H9 (cell line): Measurements from ENCODE around the gene NR2F1-AS1. TPM values are rescaled to one million over a fixed set of nuclear protein-coding genes. Genes with fewer than 3 reads are reported as not detected.

Experiments used
- DNase-seq: peaks from one replicate; pipeline ENCODE4 v3.0.0-alpha.2; 2017
- H2AFZ ChIP-seq: one replicate; pipeline ENCODE4 v1.6.1; 2013; ENCODE audit warnings: mild to moderate bottlenecking, low read length, control low read depth, moderate library complexity
- H2AK5ac ChIP-seq: 2 replicates; pipeline ENCODE4 v1.6.1; 2013; ENCODE audit warnings: low read length, control low read depth, mixed read lengths; ENCODE audit not compliant: insufficient read length
- H2BK120ac ChIP-seq: one replicate; pipeline ENCODE4 v1.6.1; 2013; ENCODE audit warnings: low read depth, mild to moderate bottlenecking, low read length, control low read depth, inconsistent platforms; ENCODE audit not compliant: poor library complexity, severe bottlenecking
- H2BK12ac ChIP-seq: 2 replicates; pipeline ENCODE4 v1.6.1; 2013; ENCODE audit warnings: low read length, control low read depth, mixed read lengths, low read depth; ENCODE audit not compliant: insufficient read length
- H2BK15ac ChIP-seq: 2 replicates; pipeline ENCODE4 v1.6.1; 2013; ENCODE audit warnings: low read depth, low read length, control low read depth
- H2BK20ac ChIP-seq: one replicate; pipeline ENCODE4 v1.6.1; 2013; ENCODE audit warnings: low read depth, mild to moderate bottlenecking, low read length, control low read depth, inconsistent platforms; ENCODE audit not compliant: poor library complexity, severe bottlenecking
- H2BK5ac ChIP-seq: 2 replicates; pipeline ENCODE4 v1.6.1; 2013; ENCODE audit warnings: low read length, control low read depth, mixed read lengths; ENCODE audit not compliant: insufficient read length
- H3K14ac ChIP-seq: 2 replicates; pipeline ENCODE4 v1.6.1; 2013; ENCODE audit warnings: low read length, control low read depth; ENCODE audit not compliant: insufficient read depth
- H3K18ac ChIP-seq: 2 replicates; pipeline ENCODE4 v1.6.1; 2013; ENCODE audit warnings: low read depth, mild to moderate bottlenecking, mixed read lengths, low read length, control low read depth; ENCODE audit not compliant: insufficient read length
- H3K23ac ChIP-seq: 2 replicates; pipeline ENCODE4 v1.6.1; 2013; ENCODE audit warnings: low read length, control low read depth, mixed read lengths, low read depth; ENCODE audit not compliant: insufficient read length
- H3K23me2 ChIP-seq: 2 replicates; pipeline ENCODE4 v1.6.1; 2013; ENCODE audit warnings: low read depth, mild to moderate bottlenecking, mixed read lengths, low read length, control low read depth; ENCODE audit not compliant: insufficient read length, poor library complexity, severe bottlenecking
- H3K27ac ChIP-seq: 2 replicates; pipeline ENCODE4 v1.5.1; 2013; ENCODE audit warnings: low read length, control low read depth, mixed read lengths, low read depth; ENCODE audit not compliant: insufficient read length
- H3K27me3 ChIP-seq: 2 replicates; pipeline ENCODE4 v1.6.1; 2013; ENCODE audit warnings: low read length, control low read depth, inconsistent platforms; ENCODE audit not compliant: insufficient read depth
- H3K4ac ChIP-seq: 2 replicates; pipeline ENCODE4 v1.6.1; 2013; ENCODE audit warnings: low read depth, mild to moderate bottlenecking, control low read depth, inconsistent platforms, low read length, moderate library complexity
- H3K4me1 ChIP-seq: 2 replicates; pipeline ENCODE4 v1.6.1; 2013; ENCODE audit warnings: low read length, control low read depth, inconsistent platforms; ENCODE audit not compliant: insufficient read depth
- H3K4me2 ChIP-seq: 2 replicates; pipeline ENCODE4 v1.6.1; 2013; ENCODE audit warnings: low read length, control low read depth, mixed read lengths; ENCODE audit not compliant: insufficient read length, insufficient read depth
- H3K56ac ChIP-seq: 2 replicates; pipeline ENCODE4 v1.6.1; 2013; ENCODE audit warnings: low read depth, mild to moderate bottlenecking, mixed read lengths, low read length, control low read depth; ENCODE audit not compliant: insufficient read length
- H3K79me1 ChIP-seq: 2 replicates; pipeline ENCODE4 v1.6.1; 2013; ENCODE audit warnings: low read depth, mild to moderate bottlenecking, moderate library complexity, low read length, control low read depth, inconsistent platforms; ENCODE audit not compliant: insufficient read depth, poor library complexity, severe bottlenecking
- H3K79me2 ChIP-seq: 2 replicates; pipeline ENCODE4 v1.6.1; 2013; ENCODE audit warnings: low read length, control low read depth, inconsistent platforms; ENCODE audit not compliant: insufficient read depth
- H3K9ac ChIP-seq: 2 replicates; pipeline ENCODE4 v1.6.1; 2013; ENCODE audit warnings: low read length, control low read depth, mixed read lengths; ENCODE audit not compliant: insufficient read length; ENCODE audit errors: extremely low read depth
- H3K9me3 ChIP-seq: one replicate; pipeline ENCODE4 v1.6.1; 2013; ENCODE audit warnings: low read depth, low read length, inconsistent platforms; ENCODE audit not compliant: control insufficient read depth
- H3T11ph ChIP-seq: one replicate; pipeline ENCODE4 v1.6.1; 2013; ENCODE audit warnings: mild to moderate bottlenecking, low read length, control low read depth, inconsistent platforms
- H4K20me1 ChIP-seq: one replicate; pipeline ENCODE4 v1.6.1; 2013; ENCODE audit not compliant: control insufficient read depth, insufficient read length, insufficient read depth
- H4K5ac ChIP-seq: 2 replicates; pipeline ENCODE4 v1.6.1; 2013; ENCODE audit warnings: low read depth, mild to moderate bottlenecking, mixed read lengths, low read length, control low read depth; ENCODE audit not compliant: insufficient read length
- H4K8ac ChIP-seq: replicated peaks from 2 replicates; pipeline ENCODE4 v1.6.1; 2013; ENCODE audit warnings: low read length, control low read depth, mixed read lengths, low read depth; ENCODE audit not compliant: insufficient read length
- H4K91ac ChIP-seq: 2 replicates; pipeline ENCODE4 v1.6.1; 2013; ENCODE audit warnings: low read depth, mild to moderate bottlenecking, moderate library complexity, mixed read lengths, low read length, control low read depth; ENCODE audit not compliant: insufficient read length
- H3K27ac Mint-ChIP-seq, 3 experiments: 2 replicates in 2 of 3; 3 replicates in 1 of 3; pipeline ENCODE4 v1.8.0; 2020 to 2021; ENCODE audit warnings: mixed read lengths in 3 of 3, mild to moderate bottlenecking in 1 of 3, moderate library complexity in 1 of 3
- H3K27me3 Mint-ChIP-seq: 2 replicates; pipeline ENCODE4 v1.8.0; 2021; ENCODE audit warnings: low read depth, mild to moderate bottlenecking, moderate library complexity, mixed read lengths
- H3K36me3 Mint-ChIP-seq, 3 experiments: 2 replicates in 2 of 3; 3 replicates in 1 of 3; pipeline ENCODE4 v1.8.0; 2020 to 2021; ENCODE audit warnings: low read depth in 3 of 3, mixed read lengths in 3 of 3; ENCODE audit not compliant: insufficient read depth in 1 of 3
- H3K4me1 Mint-ChIP-seq, 2 experiments: 2 replicates each; pipeline ENCODE4 v1.8.0; 2020; ENCODE audit warnings: mixed read lengths in 2 of 2
- H3K4me3 Mint-ChIP-seq, 2 experiments: 2 replicates in 1 of 2; 3 replicates in 1 of 2; pipeline ENCODE4 v1.8.0; 2020 to 2021; ENCODE audit warnings: mild to moderate bottlenecking in 2 of 2, mixed read lengths in 2 of 2, moderate library complexity in 1 of 2
- H3K9me3 Mint-ChIP-seq, 2 experiments: 2 replicates in 1 of 2; 3 replicates in 1 of 2; pipeline ENCODE4 v1.8.0; 2020; ENCODE audit warnings: mild to moderate bottlenecking in 2 of 2, mixed read lengths in 2 of 2, moderate library complexity in 1 of 2
- CTCF ChIP-seq: fragments of 200-600 bp; sonication (generic); conservative IDR thresholded peaks from 3 replicates; pipeline ENCODE4 v1.8.0; 2021; ENCODE audit warnings: antibody characterized with exemption, mild to moderate bottlenecking
- WGBS: extraction: QIAGEN DNeasy Blood & Tissue Kit; methylation state at CpG from one replicate; pipeline ENCODE4 v1.1.7; 2013; ENCODE audit warnings: missing lambda C conversion rate, low lambda C conversion rate, mixed read lengths; ENCODE audit not compliant: insufficient read length; ENCODE audit errors: extremely low coverage; 5-methylcytosine and 5-hydroxymethylcytosine counted together
- total RNA-seq: library from RNA; stranded (reverse); gene quantifications from 2 replicates; pipeline ENCODE4 v1.2.1, GENCODE V29; 2021

Gene NR2F1-AS1
- total RNA-seq, 1 experiment from 2014 or later = 1.9 TPM

- Histone ChIP-seq H3K4ac (no peak overlapping the region), H3K14ac (no peak overlapping the region), H3K23me2 (peaks cover 2% of the 10 kb centered on the region), H4K8ac (no peak overlapping the region), H3K9ac (no peak overlapping the region), H2BK120ac (no peak overlapping the region), H3K4me2 (no peak overlapping the region), H2BK12ac (no peak overlapping the region), H3K27me3 (peaks cover 96% of the 10 kb centered on the region), H2BK5ac (no peak overlapping the region), H2AFZ (no peak overlapping the region), H3K79me1 (no peaks in the 10 kb centered on the region), H3K79me2 (no peaks in the 10 kb centered on the region), H3K9me3 (no peaks in the 10 kb centered on the region), H4K91ac (no peak overlapping the region), H3K18ac (no peak overlapping the region), H4K5ac (no peak overlapping the region), H2BK15ac (no peak overlapping the region), H3K4me1 (peaks cover 2% of the 10 kb centered on the region; the same call in 1 of the 2 replicates), H3T11ph (no peak overlapping the region), H4K20me1 (no peaks in the 10 kb centered on the region), H2BK20ac (no peak overlapping the region), H3K23ac (no peak overlapping the region), H3K56ac (no peak overlapping the region), H2AK5ac (no peak overlapping the region), H3K27ac (no peak overlapping the region)
- no peak for DNase-seq
- Mint-ChIP-seq H3K9me3 (peaks cover 2 to 21% of the 10 kb centered on the region in 2 experiments; a peak in 3 of 5 replicates), H3K27me3 (peaks cover 28% of the 10 kb centered on the region), H3K4me1 (peaks cover 14 to 43% of the 10 kb centered on the region in 2 experiments), H3K36me3 (peaks cover 0 to 2% (median 0%) of the 10 kb centered on the region in 3 experiments; a peak in 2 of 7 replicates), H3K27ac (no peak overlapping the region), H3K4me3 (no peak overlapping the region)
- no peak for TF ChIP-seq CTCF
- no CpG with 5 or more reads among the region's 3 CpGs for WGBS
Measured at GRCh38 chr5:93590493-93590892, 9.5 kb upstream of the NR2F1-AS1 start.
